Measurements from ENCODE around the gene NKAIN2. TPM values are rescaled to one million over a fixed set of nuclear protein-coding genes. Genes with fewer than 3 reads are reported as not detected.

The NKAIN2 gene
- total and polyA plus RNA-seq, 9 of the 15 experiments (the other 6 are each of a cell fraction or from before 2014, with no cell fraction given): not detected

DNA sequence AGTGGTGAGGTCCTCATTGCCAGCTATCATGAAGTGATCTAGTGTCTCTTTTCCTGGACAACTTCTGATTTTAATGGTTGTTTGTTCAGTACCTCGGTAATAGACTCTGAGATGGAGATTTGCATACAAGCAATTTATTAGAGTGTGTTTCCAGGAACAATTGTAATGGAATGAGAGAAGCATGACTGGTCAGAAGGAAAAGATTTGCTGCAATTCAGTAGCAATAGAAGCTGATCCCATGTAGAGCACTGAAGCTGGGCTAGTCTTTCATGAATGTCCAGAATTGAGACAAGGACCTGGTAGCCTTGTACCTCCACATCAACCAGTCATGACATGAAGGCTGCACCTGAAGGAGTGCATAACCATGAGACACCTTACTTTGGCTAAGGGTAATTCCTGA is 526.5 kb downstream of the NKAIN2 start:
- BruUV-seq (replicated peaks): no TSS peak
- Histone ChIP-seq H2AFZ (ENCODE audit: low read depth, low read length) (no peak overlapping the region), H3K4me3 (no peak overlapping the region), H3K36me3 (ENCODE audit: control insufficient read depth, insufficient read depth, low read length) (no peaks in the 10 kb centered on the region), H3K9me3 (replicated peaks; ENCODE audit: control insufficient read depth, insufficient read depth, low read depth, low read length) (no peaks in the 10 kb centered on the region), H3K79me2 (ENCODE audit: control insufficient read depth, insufficient read depth, low read length) (no peaks in the 10 kb centered on the region), H3K27me3 (ENCODE audit: control insufficient read depth in 2 of 2, insufficient read depth in 2 of 2, low read length in 2 of 2) (no peaks in the 10 kb centered on the region), H4K20me1 (replicated peaks; ENCODE audit: control insufficient read depth, insufficient read depth, low read length) (no peaks in the 10 kb centered on the region), H3K9me1 (ENCODE audit: control insufficient read depth, insufficient read depth, low read length) (no peaks in the 10 kb centered on the region), H3K4me2 (ENCODE audit: insufficient read depth, low read length) (no peak overlapping the region), H3K4me1 (replicated peaks in 1 of 2; ENCODE audit: control insufficient read depth in 2 of 2, insufficient read depth in 2 of 2, low read length in 2 of 2) (no peaks in the 10 kb centered on the region), H3K27ac (ENCODE audit: extremely low read depth, low read depth, low read length) (no peak overlapping the region), H3K9ac (ENCODE audit: insufficient read depth in 1 of 2, low read depth in 2 of 2, low read length in 2 of 2) (no peak overlapping the region)
- ATAC-seq (no peak), DNase-seq (ENCODE audit: extremely low read depth in 1 of 4, low spot score in 3 of 4) (no peak), FAIRE-seq (no peak)
- POLR2A ChIA-PET: no interaction called here
- intact Hi-C loops (cut with micrococcal nuclease) (no loop called here), in situ Hi-C loops (cut with MboI) (no loop called here)
- WGBS (ENCODE audit: insufficient coverage, low coverage, missing lambda C conversion rate): 0% methylated on average over 1 of the region's 1 CpG
- CTCF ChIA-PET (ENCODE audit: low intra/inter-chr PET ratio): no interaction called here
- TF ChIP-seq, protein P1, sequence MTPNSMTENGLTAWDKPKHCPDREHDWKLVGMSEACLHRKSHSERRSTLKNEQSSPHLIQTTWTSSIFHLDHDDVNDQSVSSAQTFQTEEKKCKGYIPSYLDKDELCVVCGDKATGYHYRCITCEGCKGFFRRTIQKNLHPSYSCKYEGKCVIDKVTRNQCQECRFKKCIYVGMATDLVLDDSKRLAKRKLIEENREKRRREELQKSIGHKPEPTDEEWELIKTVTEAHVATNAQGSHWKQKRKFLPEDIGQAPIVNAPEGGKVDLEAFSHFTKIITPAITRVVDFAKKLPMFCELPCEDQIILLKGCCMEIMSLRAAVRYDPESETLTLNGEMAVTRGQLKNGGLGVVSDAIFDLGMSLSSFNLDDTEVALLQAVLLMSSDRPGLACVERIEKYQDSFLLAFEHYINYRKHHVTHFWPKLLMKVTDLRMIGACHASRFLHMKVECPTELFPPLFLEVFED (CRISPR knock-in tag; conservative IDR thresholded peaks at IDR 0.05): no peak
- TF ChIP-seq BCOR (IDR thresholded peaks at IDR 0.05) (no peak), DIDO1 (tag; IDR thresholded peaks at IDR 0.05; ENCODE audit: low read depth) (no peak), CEBPG (CRISPR knock-in tag; IDR thresholded peaks at IDR 0.05) (no peak), CEBPG (tag; conservative IDR thresholded peaks at IDR 0.05 in 1 of 2, IDR thresholded peaks at IDR 0.05 in 1 of 2) (no peak)
- TF ChIP-seq, protein P2, sequence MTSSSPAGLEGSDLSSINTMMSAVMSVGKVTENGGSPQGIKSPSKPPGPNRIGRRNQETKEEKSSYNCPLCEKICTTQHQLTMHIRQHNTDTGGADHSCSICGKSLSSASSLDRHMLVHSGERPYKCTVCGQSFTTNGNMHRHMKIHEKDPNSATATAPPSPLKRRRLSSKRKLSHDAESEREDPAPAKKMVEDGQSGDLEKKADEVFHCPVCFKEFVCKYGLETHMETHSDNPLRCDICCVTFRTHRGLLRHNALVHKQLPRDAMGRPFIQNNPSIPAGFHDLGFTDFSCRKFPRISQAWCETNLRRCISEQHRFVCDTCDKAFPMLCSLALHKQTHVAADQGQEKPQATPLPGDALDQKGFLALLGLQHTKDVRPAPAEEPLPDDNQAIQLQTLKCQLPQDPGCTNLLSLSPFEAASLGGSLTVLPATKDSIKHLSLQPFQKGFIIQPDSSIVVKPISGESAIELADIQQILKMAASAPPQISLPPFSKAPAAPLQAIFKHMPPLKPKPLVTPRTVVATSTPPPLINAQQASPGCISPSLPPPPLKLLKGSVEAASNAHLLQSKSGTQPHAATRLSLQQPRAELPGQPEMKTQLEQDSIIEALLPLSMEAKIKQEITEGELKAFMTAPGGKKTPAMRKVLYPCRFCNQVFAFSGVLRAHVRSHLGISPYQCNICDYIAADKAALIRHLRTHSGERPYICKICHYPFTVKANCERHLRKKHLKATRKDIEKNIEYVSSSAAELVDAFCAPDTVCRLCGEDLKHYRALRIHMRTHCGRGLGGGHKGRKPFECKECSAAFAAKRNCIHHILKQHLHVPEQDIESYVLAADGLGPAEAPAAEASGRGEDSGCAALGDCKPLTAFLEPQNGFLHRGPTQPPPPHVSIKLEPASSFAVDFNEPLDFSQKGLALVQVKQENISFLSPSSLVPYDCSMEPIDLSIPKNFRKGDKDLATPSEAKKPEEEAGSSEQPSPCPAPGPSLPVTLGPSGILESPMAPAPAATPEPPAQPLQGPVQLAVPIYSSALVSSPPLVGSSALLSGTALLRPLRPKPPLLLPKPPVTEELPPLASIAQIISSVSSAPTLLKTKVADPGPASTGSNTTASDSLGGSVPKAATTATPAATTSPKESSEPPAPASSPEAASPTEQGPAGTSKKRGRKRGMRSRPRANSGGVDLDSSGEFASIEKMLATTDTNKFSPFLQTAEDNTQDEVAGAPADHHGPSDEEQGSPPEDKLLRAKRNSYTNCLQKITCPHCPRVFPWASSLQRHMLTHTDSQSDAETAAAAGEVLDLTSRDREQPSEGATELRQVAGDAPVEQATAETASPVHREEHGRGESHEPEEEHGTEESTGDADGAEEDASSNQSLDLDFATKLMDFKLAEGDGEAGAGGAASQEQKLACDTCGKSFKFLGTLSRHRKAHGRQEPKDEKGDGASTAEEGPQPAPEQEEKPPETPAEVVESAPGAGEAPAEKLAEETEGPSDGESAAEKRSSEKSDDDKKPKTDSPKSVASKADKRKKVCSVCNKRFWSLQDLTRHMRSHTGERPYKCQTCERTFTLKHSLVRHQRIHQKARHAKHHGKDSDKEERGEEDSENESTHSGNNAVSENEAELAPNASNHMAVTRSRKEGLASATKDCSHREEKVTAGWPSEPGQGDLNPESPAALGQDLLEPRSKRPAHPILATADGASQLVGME (CRISPR knock-in tag; IDR thresholded peaks at IDR 0.05): no peak
- TF ChIP-seq, protein P3, sequence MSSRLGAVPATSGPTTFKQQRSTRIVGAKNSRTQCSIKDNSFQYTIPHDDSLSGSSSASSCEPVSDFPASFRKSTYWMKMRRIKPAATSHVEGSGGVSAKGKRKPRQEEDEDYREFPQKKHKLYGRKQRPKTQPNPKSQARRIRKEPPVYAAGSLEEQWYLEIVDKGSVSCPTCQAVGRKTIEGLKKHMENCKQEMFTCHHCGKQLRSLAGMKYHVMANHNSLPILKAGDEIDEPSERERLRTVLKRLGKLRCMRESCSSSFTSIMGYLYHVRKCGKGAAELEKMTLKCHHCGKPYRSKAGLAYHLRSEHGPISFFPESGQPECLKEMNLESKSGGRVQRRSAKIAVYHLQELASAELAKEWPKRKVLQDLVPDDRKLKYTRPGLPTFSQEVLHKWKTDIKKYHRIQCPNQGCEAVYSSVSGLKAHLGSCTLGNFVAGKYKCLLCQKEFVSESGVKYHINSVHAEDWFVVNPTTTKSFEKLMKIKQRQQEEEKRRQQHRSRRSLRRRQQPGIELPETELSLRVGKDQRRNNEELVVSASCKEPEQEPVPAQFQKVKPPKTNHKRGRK (tag; IDR thresholded peaks at IDR 0.05): no peak
- TF ChIP-seq, protein P4, sequence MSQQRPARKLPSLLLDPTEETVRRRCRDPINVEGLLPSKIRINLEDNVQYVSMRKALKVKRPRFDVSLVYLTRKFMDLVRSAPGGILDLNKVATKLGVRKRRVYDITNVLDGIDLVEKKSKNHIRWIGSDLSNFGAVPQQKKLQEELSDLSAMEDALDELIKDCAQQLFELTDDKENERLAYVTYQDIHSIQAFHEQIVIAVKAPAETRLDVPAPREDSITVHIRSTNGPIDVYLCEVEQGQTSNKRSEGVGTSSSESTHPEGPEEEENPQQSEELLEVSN (IDR thresholded peaks at IDR 0.05; ENCODE audit: borderline replicate concordance in 1 of 2, extremely low read depth in 1 of 2, insufficient read depth in 1 of 2, insufficient read length in 1 of 2, low read depth in 1 of 2, low read length in 1 of 2, poor library complexity in 1 of 2, severe bottlenecking in 1 of 2): no peak
- TF ChIP-seq, protein P5, sequence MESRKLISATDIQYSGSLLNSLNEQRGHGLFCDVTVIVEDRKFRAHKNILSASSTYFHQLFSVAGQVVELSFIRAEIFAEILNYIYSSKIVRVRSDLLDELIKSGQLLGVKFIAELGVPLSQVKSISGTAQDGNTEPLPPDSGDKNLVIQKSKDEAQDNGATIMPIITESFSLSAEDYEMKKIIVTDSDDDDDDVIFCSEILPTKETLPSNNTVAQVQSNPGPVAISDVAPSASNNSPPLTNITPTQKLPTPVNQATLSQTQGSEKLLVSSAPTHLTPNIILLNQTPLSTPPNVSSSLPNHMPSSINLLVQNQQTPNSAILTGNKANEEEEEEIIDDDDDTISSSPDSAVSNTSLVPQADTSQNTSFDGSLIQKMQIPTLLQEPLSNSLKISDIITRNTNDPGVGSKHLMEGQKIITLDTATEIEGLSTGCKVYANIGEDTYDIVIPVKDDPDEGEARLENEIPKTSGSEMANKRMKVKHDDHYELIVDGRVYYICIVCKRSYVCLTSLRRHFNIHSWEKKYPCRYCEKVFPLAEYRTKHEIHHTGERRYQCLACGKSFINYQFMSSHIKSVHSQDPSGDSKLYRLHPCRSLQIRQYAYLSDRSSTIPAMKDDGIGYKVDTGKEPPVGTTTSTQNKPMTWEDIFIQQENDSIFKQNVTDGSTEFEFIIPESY (CRISPR knock-in tag; IDR thresholded peaks at IDR 0.05): no peak
